K562 (cell line): ENCODE results near the gene HELZ2.

Source experiments
- CBX2 ChIP-seq: fragments of 200-600 bp; sonication (generic); IDR thresholded peaks from one replicate; pipeline ENCODE4 v1.6.1; 2012; ENCODE audit warnings: mild to moderate bottlenecking, low read length, inconsistent platforms; ENCODE audit not compliant: insufficient read depth, poor library complexity, severe bottlenecking
- SMC3 ChIP-seq: conservative IDR thresholded peaks from 2 replicates; pipeline ENCODE4 v1.6.1; 2011; ENCODE audit warnings: low read depth, low read length, improper control_type of control experiment; ENCODE audit not compliant: insufficient read depth

DNA sequence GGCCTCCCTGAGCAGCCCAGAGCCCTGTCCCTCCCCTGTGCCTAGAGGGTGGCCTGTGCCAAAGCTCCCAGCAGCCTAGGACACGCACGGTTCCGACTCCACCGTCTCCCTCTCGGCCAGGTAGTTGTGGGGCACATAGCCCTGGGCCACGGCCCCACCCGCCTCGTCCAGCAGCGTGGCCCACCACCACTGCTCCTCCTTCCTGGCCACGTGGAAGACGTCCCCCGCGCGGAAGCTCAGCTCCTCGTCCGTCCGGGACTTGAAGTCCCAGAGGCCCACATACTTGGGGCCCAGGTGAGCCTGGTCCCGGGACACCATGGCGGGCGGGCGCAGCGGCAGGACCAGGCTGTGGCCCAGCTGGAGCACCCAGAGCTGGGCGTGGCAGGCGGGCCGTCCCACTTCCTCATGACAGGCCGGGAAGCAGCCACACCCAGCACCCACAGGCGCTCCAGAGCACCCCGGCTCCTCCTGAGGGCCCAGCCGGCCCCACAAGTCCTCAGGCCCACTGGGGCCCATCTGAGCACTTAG lies 37.0 kb downstream of the HELZ2 start, which contains the start of gene PTK6:
- no peak for TF ChIP-seq SMC3
- no peak for TF ChIP-seq CBX2
